Mammary epithelial cell (primary cell): ENCODE results near the gene AP3S2.

Source experiments
- CTCF ChIP-seq, 2 donors: IDR thresholded peaks in 1 of 2; conservative IDR thresholded peaks in 1 of 2; 2 replicates each; pipeline ENCODE4 v1.5.1; 2011 to 2012; ENCODE audit warnings: inconsistent platforms in 2 of 2, low read length in 2 of 2, mild to moderate bottlenecking in 2 of 2, control low read depth in 1 of 2, low read depth in 1 of 2; ENCODE audit not compliant: insufficient read depth in 1 of 2; ENCODE audit errors: extremely low read depth in 1 of 2
- EZH2 ChIP-seq: IDR thresholded peaks from 2 replicates; pipeline ENCODE4 v1.6.1; 2012; ENCODE audit warnings: low read length, inconsistent platforms, borderline replicate concordance

GRCh38 chr15:89888214-89888804 is 5.5 kb downstream of the AP3S2 start:
- TF ChIP-seq CTCF (conservative IDR thresholded peaks at IDR 0.05 in 1 of 2, IDR thresholded peaks at IDR 0.05 in 1 of 2; ENCODE audit: extremely low read depth in 1 of 2, insufficient read depth in 1 of 2, low read depth in 1 of 2, low read length in 2 of 2) (peak; percentile 49 to 55), EZH2 (no peak)
